NCI-H1436 treated with DMSO at 0.1 percent for 48 hours (cell line): Measurements from ENCODE around the gene GLP1R.

Source experiments
- DNase-seq: peaks from one replicate; lab custom pipeline; 2025; lab: John Stamatoyannopoulos, UW

GLP1R gene

DNA sequence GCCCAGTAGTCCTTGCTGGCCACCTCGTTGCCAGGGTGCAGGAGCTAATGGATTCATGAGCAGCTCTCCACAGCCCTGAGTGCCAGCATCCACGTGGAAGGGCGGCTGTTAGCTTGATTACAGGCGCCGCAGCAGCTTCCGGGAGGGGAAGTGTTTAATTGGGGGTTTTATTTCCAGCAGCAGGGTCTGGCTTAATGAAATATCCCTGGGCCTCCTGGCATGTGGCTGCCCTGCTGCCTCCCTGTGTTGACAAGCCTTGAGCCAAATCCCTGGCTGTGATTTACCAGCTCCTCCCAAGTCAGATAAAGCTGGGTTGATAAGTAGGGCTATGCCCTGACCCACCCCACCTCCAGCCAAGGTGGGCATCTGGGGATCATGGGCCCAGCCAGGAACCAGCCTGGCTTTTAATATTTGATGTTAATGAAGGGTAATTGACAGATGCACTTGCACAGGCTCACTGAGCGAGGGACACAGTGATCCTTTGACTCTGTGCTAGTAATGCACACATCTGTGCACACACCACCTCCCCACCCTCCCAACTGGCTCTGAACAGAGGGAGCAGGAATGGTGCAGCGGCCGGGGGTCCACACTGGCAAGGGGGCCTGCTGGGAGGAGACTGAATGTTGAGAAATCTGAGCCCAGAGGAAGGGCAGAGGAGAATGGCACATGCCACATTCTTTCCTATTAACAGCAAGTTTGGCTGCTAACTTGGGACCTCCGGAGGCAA is 13.6 kb downstream of the GLP1R start:
- no peak for DNase-seq

GRCh38 chr6:39063526-39063925 is 14.9 kb downstream of the GLP1R start:
- no peak for DNase-seq

GRCh38 chr6:39065561-39065960 is 17.0 kb downstream of the GLP1R start:
- DNase-seq = no peak

- no peak for DNase-seq
Observed at GRCh38 chr6:39068391-39068790, 19.8 kb downstream of the GLP1R start.

- no peak for DNase-seq
Observed at GRCh38 chr6:39072830-39073229, 24.2 kb downstream of the GLP1R start.

GRCh38 chr6:39073471-39074355 is 25.1 kb downstream of the GLP1R start:
- DNase-seq = no peak

DNA sequence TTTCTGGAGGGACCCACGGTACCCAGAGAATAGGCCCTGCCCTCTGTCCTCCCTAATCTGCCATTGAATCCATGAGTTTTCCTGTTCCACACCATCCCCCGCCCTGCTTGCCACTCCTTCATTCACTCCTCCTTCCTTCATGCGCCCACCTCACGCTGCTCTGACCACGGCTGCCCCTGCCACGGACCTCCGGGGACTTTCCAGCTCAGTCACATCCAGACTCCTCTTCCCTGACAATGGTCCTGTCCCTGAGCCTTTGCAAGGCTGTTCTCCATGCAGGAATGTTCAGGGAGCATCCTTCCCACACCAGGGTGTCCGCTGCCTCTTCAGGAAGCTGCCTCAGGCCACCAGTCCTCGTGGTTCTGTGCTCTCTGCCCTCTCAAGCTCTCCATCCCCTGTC is 25.9 kb downstream of the GLP1R start:
- no peak for DNase-seq

GRCh38 chr6:39075010-39075686 is 26.6 kb downstream of the GLP1R start:
- no peak for DNase-seq

GRCh38 chr6:39075807-39076622 is 27.4 kb downstream of the GLP1R start:
- DNase-seq = no peak

DNA sequence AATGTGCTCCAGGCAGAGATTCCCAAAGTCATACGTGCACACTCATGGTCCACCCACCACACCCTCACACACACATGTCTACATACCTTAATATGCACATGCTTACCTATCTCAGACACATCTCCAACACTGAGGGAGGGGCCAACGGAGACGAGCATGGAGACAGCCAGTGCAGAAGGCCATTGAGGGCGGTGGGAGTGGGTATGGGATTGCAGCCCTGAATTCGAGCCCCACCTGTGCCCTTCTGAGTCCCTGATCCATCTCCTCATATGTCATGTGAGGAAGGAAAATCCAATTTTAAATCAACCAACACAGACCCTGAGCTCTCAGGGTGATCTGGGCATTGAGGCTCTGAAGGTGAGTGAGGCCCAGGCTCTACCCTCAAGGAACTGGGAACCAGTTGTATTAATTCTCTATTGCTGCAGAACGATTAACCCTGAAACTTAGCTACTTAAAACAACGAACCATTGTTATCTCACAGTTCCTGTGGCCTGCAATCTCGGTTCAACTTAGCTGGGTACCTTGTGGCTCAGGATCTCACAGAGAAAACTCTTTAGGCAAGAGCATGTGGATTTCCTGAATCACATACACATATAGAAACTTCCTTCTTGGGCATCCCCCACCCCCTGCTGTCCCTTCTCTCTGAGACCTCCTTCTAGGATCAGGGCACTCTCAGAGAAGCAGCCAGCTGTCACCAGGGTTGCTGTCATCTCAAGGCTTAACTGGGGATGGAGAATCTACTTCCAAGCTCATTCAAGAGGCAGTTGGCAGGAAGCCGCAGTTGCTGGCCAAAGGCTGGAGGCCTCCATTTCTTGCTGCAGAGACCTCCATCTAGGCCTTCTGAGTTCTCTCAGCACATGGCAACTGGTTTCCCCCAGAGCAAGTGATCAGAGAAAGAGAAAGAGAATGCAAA is 28.3 kb downstream of the GLP1R start:
- no peak for DNase-seq

- no peak for DNase-seq
Observed at GRCh38 chr6:39077882-39078594, 29.5 kb downstream of the GLP1R start.

DNA sequence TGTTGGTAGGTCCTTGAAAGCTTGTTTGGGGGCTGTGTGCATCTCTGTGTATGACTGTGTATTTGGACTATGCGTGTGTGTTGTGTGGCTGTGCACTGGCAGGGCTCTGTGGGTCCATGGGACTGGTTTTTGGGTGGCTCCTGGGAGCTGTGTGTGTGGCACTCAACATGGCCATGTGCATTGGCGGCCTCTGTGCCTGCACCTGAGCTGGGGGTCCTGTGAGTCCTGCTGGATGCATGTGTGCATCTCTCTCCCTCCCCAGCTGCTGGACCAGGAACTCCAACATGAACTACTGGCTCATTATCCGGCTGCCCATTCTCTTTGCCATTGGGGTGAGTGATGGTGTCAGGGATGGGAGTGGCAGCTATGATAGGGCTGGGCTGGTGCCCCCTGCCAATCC is 30.1 kb downstream of the GLP1R start:
- no peak for DNase-seq

- no peak for DNase-seq
Observed at GRCh38 chr6:39079197-39080125, 30.9 kb downstream of the GLP1R start.

DNA sequence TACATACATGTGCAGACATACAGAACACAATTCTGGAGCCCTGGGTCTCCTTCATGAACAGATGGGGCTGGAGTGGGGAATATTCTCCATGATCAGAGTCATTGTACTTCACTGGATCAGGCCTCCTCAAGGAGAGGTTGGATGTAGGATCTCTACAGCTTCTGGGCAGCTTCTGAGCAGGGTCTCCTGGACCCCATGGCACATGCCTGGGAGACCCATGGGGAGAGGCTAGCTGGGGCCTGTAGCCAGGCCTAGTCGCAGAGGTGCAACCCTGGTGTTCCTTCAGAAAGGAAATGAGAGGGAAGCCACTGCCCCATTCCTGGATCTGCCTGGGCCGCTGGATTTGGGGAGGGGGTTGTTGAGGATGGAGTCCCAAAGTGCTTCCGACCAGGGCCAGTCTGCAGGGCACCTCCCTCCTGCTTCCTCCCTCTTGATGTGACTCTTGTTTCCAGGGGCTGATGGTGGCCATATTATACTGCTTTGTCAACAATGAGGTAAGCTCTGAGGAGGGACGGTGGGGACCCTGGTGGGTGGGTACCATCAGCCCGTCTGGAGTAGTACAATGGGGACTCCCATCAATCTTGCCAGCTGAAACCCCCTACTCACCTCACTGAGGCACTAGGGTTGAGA is 31.8 kb downstream of the GLP1R start:
- DNase-seq = no peak

GRCh38 chr6:39082310-39082709 is 33.7 kb downstream of the GLP1R start:
- no peak for DNase-seq

GRCh38 chr6:39083231-39083634 is 34.7 kb downstream of the GLP1R start:
- DNase-seq = no peak

DNA sequence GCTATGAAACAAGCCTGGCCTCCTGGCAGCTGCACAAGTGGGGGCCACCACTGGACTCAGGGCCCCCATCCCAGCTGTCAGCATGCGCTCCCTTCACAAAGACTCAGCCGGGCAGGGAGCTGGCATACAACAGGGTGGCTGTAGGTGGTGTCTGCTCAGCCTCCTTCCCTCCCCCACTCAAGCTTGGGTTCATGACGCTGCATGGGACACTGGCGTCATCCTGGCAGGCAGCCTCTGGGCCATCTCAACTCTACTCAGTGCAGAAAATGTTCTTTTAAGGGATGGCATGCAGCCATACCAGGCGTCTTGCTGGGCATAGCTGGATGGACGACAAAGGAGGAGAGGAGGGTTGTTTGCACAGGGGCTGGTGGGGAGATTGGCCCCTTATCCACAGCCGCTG is 35.9 kb downstream of the GLP1R start:
- no peak for DNase-seq

DNA sequence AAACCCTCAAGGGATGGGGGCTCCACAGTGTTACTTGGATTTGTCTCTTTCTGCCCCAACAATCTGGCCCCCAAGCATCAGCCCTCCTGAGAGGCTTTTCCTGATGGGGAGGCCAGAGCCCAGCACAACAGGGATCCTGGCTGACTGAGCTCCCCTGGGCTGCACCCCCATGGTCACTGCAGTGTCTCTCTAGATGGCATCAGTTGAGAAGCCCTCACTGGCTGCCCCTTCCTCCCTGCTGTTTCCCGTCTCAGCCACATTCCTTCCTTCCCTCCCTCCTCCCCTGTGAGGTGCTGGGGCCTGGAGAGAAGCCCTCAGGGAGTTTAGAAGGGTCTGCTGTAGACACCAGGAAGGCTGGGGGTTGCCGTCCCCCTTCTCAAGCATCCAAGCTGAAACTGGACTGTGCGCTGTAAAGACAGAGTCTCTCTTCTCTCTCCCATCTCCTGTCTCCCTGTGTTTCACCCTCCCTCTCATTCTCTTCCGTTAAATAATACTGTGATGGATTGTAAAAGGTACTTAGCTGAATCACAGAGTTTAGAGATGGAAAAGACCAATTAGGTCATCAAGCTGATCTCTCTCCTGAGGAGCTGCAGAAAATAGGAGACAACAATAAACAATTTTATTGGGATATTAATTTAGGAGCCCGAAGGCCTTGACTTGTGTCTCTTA is 36.7 kb downstream of the GLP1R start:
- no peak for DNase-seq
